Lower leg skin (tissue), 4 donors: Measurements from ENCODE around the gene BTBD7. TPM values are rescaled to one million over a fixed set of nuclear protein-coding genes. Genes with fewer than 3 reads are reported as not detected.

ENCODE experiments used
- DNase-seq, 2 donors: peaks; one replicate each; pipeline ENCODE4 v3.0.0-alpha.2; 2019; ENCODE audit warnings: low spot score in 2 of 2
- H3K4me3 ChIP-seq: fragments of 200-600 bp; sonication (generic); 2 replicates; pipeline ENCODE4 v1.5.1; 2017; ENCODE audit warnings: mild to moderate bottlenecking, low read depth; ENCODE audit not compliant: poor library complexity, severe bottlenecking
- CTCF ChIP-seq, 3 donors: fragments of 450-650 bp; IDR thresholded peaks; one replicate each; pipeline ENCODE4 v1.5.1; 2016; ENCODE audit warnings: antibody characterized with exemption in 3 of 3, mild to moderate bottlenecking in 3 of 3, moderate library complexity in 2 of 3
- POLR2A ChIP-seq, 2 donors: fragments of 450-650 bp; IDR thresholded peaks; one replicate each; pipeline ENCODE4 v1.6.1; 2016 to 2017; ENCODE audit warnings: antibody characterized with exemption in 2 of 2, mild to moderate bottlenecking in 1 of 2, moderate library complexity in 1 of 2
- WGBS, 2 donors: methylation state at CpG; one replicate each; pipeline ENCODE4 v1.1.5; 2018; 5-methylcytosine and 5-hydroxymethylcytosine counted together
- intact Hi-C: fragments of 100-400 bp; cut with DNase I; formaldehyde crosslinking; loops from one replicate; pipeline ENCODE4 v1.15.0; 2023; ENCODE audit warnings: low total_unique reads
- total RNA-seq, 4 donors: library from RNA; depleted of rRNA; stranded (reverse); fragments of >200 nt; gene quantifications; one replicate each; pipeline ENCODE4 v1.1.0, GENCODE V29; 2016

The BTBD7 gene
- total RNA-seq, 4 donors from 2014 or later = 19.7 to 114 (median 25.7) TPM

- no peak for DNase-seq
- 100% methylated on average over 1 of the region's 1 CpG for WGBS, 2 donors
- H3K4me3 ChIP-seq = no peak overlapping the region
- TF ChIP-seq CTCF (IDR thresholded peaks at IDR 0.05) (no peak), POLR2A (IDR thresholded peaks at IDR 0.05) (no peak)
- intact Hi-C loops = no loop called here
These were observed 137.4 kb downstream of the BTBD7 start for GRCh38 chr14:93195316-93195999.

Other genes with a start within 250 kb of the BTBD7 start
- gene ITPK1, start 217.1 kb downstream of the BTBD7 start, total RNA-seq = 10 to 100 TPM; 37.5 to 47.5 (median 41.4) TPM
- gene MOAP1, start 148.1 kb downstream of the BTBD7 start, total RNA-seq = 10 to 100 TPM; 24.7 to 26.4 (median 25.5) TPM
- gene LYSET, start 147.7 kb downstream of the BTBD7 start, total RNA-seq = 1 to 10 TPM; 3.1 to 9.1 (median 4.4) TPM
- 1 to 10 TPM; 4.0 to 8.4 (median 6.1) TPM for gene GON7, start 126.0 kb downstream of the BTBD7 start, total RNA-seq
- gene UBR7, start 125.8 kb downstream of the BTBD7 start, total RNA-seq = 10 to 100 TPM; 20.3 to 36.5 (median 31.1) TPM
- gene COX8C, start 14.1 kb upstream of the BTBD7 start, total RNA-seq = not detected
- gene UNC79, start 97.9 kb upstream of the BTBD7 start, total RNA-seq = under 1 TPM in 2 of 4 donors, not detected in 2; 0.06 to 0.27 TPM